Measurements from ENCODE around the gene WIZ. TPM values are rescaled to one million over a fixed set of nuclear protein-coding genes. Genes with fewer than 3 reads are reported as not detected.
A peak's percentile ranks its signal among the peaks of the same experiment; 100 is the strongest.

Gene WIZ
- total and polyA plus RNA-seq, 9 of the 15 experiments (the other 6 are each of a cell fraction or from before 2014, with no cell fraction given) = 0.06 to 37.5 (median 4.8) TPM

DNA sequence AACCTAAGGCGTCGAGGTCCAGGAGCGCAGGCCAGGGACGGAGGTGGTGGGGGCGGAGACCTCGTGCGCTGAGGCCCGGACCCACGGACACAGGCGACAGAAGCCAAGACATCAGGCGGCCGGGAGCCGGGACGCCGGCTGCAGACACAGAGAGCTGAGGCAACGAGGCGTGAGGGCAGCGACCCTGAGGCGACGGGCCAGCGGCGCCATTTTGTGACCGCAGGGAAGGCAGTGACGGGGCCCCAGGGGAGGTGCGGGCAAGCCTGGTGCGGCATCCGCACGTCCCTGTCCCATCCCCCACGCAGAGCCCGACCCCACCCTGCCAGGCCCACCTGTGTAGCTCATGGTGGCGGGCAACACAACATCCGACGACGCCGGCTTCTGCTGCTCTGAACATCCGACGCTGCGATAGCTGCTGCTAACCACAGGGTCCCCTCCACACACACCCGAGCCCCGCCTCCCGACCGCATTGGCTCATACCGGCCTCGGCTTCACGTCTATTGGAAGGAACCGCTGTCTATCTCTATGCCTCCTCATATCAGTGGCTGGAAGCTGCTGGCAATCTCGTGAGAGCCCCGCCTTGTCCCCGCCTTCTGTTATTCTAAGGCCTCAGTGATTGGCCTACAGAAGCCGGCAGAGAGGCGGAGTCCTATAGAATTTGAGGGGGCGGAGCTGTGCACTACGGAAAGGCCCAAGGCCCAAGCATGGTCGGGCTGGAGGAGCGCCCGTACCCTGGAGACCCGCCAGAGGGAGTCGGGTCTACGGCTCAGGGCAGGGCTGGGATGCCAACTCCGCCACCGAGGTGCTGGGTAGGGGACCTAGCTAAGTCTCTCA is 31.0 kb downstream of the WIZ start, which contains the start of gene AKAP8L (continued):
- TF ChIP-seq CBFB (CRISPR knock-in tag; IDR thresholded peaks at IDR 0.05) (peak; percentile 95), TCFL5 (CRISPR knock-in tag; conservative IDR thresholded peaks at IDR 0.05) (no peak), MCM7 (IDR thresholded peaks at IDR 0.05) (no peak), ZSCAN29 (IDR thresholded peaks at IDR 0.05) (no peak), C11orf30 (IDR thresholded peaks at IDR 0.05; ENCODE audit: low read depth) (peak; percentile 47), HCFC1 (IDR thresholded peaks at IDR 0.05; ENCODE audit: low read depth, low read length) (peak; percentile 72), CEBPB (tag; IDR thresholded peaks at IDR 0.05) (no peak), ZNF668 (CRISPR knock-in tag; IDR thresholded peaks at IDR 0.05) (no peak), BDP1 (IDR thresholded peaks at IDR 0.05; ENCODE audit: insufficient read depth, insufficient read length) (no peak), ZFPM2 (CRISPR knock-in tag; IDR thresholded peaks at IDR 0.05) (no peak), ZNF436 (CRISPR knock-in tag; IDR thresholded peaks at IDR 0.05) (0 out of 2 replicates have a peak, but pooled peaks have one; percentile 46), PHB (CRISPR knock-in tag; IDR thresholded peaks at IDR 0.05) (0 out of 2 replicates have a peak, but pooled peaks have one; percentile 29), TFAM (CRISPR knock-in tag; conservative IDR thresholded peaks at IDR 0.05) (no peak), POLR3A (IDR thresholded peaks at IDR 0.05; ENCODE audit: borderline replicate concordance, extremely low read depth, insufficient read depth, insufficient read length) (no peak), FUS (optimal IDR thresholded peaks at IDR 0.05; ENCODE audit: low read depth, low read length) (peak; percentile 70), ZNF76 (CRISPR knock-in tag; IDR thresholded peaks at IDR 0.05; ENCODE audit: borderline replicate concordance) (0 out of 2 replicates have a peak, but pooled peaks have one; percentile 53), SRF (CRISPR knock-in tag; IDR thresholded peaks at IDR 0.05) (no peak)
- TF ChIP-seq, protein P1, sequence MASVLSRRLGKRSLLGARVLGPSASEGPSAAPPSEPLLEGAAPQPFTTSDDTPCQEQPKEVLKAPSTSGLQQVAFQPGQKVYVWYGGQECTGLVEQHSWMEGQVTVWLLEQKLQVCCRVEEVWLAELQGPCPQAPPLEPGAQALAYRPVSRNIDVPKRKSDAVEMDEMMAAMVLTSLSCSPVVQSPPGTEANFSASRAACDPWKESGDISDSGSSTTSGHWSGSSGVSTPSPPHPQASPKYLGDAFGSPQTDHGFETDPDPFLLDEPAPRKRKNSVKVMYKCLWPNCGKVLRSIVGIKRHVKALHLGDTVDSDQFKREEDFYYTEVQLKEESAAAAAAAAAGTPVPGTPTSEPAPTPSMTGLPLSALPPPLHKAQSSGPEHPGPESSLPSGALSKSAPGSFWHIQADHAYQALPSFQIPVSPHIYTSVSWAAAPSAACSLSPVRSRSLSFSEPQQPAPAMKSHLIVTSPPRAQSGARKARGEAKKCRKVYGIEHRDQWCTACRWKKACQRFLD (CRISPR knock-in tag; IDR thresholded peaks at IDR 0.05) = peak; percentile 76
- TF ChIP-seq, protein P2, sequence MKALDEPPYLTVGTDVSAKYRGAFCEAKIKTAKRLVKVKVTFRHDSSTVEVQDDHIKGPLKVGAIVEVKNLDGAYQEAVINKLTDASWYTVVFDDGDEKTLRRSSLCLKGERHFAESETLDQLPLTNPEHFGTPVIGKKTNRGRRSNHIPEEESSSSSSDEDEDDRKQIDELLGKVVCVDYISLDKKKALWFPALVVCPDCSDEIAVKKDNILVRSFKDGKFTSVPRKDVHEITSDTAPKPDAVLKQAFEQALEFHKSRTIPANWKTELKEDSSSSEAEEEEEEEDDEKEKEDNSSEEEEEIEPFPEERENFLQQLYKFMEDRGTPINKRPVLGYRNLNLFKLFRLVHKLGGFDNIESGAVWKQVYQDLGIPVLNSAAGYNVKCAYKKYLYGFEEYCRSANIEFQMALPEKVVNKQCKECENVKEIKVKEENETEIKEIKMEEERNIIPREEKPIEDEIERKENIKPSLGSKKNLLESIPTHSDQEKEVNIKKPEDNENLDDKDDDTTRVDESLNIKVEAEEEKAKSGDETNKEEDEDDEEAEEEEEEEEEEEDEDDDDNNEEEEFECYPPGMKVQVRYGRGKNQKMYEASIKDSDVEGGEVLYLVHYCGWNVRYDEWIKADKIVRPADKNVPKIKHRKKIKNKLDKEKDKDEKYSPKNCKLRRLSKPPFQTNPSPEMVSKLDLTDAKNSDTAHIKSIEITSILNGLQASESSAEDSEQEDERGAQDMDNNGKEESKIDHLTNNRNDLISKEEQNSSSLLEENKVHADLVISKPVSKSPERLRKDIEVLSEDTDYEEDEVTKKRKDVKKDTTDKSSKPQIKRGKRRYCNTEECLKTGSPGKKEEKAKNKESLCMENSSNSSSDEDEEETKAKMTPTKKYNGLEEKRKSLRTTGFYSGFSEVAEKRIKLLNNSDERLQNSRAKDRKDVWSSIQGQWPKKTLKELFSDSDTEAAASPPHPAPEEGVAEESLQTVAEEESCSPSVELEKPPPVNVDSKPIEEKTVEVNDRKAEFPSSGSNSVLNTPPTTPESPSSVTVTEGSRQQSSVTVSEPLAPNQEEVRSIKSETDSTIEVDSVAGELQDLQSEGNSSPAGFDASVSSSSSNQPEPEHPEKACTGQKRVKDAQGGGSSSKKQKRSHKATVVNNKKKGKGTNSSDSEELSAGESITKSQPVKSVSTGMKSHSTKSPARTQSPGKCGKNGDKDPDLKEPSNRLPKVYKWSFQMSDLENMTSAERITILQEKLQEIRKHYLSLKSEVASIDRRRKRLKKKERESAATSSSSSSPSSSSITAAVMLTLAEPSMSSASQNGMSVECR (CRISPR knock-in tag; IDR thresholded peaks at IDR 0.05) = peak; percentile 45; the same call in 1 of the 2 replicates
- TF ChIP-seq, protein P3, sequence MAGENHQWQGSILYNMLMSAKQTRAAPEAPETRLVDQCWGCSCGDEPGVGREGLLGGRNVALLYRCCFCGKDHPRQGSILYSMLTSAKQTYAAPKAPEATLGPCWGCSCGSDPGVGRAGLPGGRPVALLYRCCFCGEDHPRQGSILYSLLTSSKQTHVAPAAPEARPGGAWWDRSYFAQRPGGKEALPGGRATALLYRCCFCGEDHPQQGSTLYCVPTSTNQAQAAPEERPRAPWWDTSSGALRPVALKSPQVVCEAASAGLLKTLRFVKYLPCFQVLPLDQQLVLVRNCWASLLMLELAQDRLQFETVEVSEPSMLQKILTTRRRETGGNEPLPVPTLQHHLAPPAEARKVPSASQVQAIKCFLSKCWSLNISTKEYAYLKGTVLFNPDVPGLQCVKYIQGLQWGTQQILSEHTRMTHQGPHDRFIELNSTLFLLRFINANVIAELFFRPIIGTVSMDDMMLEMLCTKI (IDR thresholded peaks at IDR 0.05; ENCODE audit: partially characterized antibody) = no peak
- TF ChIP-seq, protein P4, sequence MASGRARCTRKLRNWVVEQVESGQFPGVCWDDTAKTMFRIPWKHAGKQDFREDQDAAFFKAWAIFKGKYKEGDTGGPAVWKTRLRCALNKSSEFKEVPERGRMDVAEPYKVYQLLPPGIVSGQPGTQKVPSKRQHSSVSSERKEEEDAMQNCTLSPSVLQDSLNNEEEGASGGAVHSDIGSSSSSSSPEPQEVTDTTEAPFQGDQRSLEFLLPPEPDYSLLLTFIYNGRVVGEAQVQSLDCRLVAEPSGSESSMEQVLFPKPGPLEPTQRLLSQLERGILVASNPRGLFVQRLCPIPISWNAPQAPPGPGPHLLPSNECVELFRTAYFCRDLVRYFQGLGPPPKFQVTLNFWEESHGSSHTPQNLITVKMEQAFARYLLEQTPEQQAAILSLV (tag; IDR thresholded peaks at IDR 0.05) = no peak

Measured in K562 (cell line).